HepG2 (cell line): Measurements from ENCODE around the gene BBC3. TPM values are rescaled to one million over a fixed set of nuclear protein-coding genes. Genes with fewer than 3 reads are reported as not detected.

Experiments used
- AGO2 ChIP-seq: fragments of 200-400 bp; formaldehyde crosslinking; optimal IDR thresholded peaks from 2 replicates; pipeline ENCODE3; 2017; ENCODE audit warnings: mild to moderate bottlenecking, low read depth, low read length, moderate library complexity
- ARID3A ChIP-seq: IDR thresholded peaks from 2 replicates; pipeline ENCODE4 v1.6.1; 2012; ENCODE audit warnings: low read depth, low read length, improper control_type of control experiment
- ARID5B ChIP-seq: IDR thresholded peaks from 2 replicates; pipeline ENCODE4 v1.4.0; 2020; ENCODE audit warnings: mild to moderate bottlenecking, missing genetic modification reagents
- BATF2 ChIP-seq: sonication (generic); formaldehyde crosslinking; IDR thresholded peaks from 2 replicates; pipeline ENCODE4 v1.8.0; 2022; ENCODE audit warnings: mild to moderate bottlenecking, missing genetic modification reagents, moderate library complexity
- HNF4A ChIP-seq: sonication (generic); formaldehyde crosslinking; IDR thresholded peaks from 2 replicates; pipeline ENCODE4 v1.4.0; 2020; ENCODE audit warnings: missing genetic modification reagents
- MXI1 ChIP-seq: IDR thresholded peaks from 3 replicates; pipeline ENCODE4 v1.6.1; 2012; ENCODE audit warnings: low read depth, low read length, inconsistent platforms, borderline replicate concordance
- NFKBIZ ChIP-seq: IDR thresholded peaks from 2 replicates; pipeline ENCODE4 v1.6.1; 2018; ENCODE audit warnings: missing genetic modification reagents, missing compliant biosample characterization
- PCBP1 ChIP-seq: fragments of 200-400 bp; formaldehyde crosslinking; IDR thresholded peaks from 2 replicates; pipeline ENCODE4 v1.6.1; 2017; ENCODE audit warnings: mild to moderate bottlenecking, low read depth, low read length, borderline replicate concordance
- SAFB2 ChIP-seq: sonication (generic); formaldehyde crosslinking; IDR thresholded peaks from 2 replicates; pipeline ENCODE4 v1.5.1; 2020; ENCODE audit warnings: missing genetic modification reagents, low read depth, mild to moderate bottlenecking, borderline replicate concordance
- SMARCE1 ChIP-seq: fragments of 450-650 bp; IDR thresholded peaks from 2 replicates; pipeline ENCODE4 v1.6.1; 2017; ENCODE audit warnings: borderline replicate concordance
- THAP8 ChIP-seq: sonication (generic); formaldehyde crosslinking; IDR thresholded peaks from 2 replicates; pipeline ENCODE4 v1.5.1; 2020; ENCODE audit warnings: missing genetic modification reagents, mild to moderate bottlenecking, borderline replicate concordance
- ZFY ChIP-seq: sonication (generic); formaldehyde crosslinking; IDR thresholded peaks from 2 replicates; pipeline ENCODE4 v1.4.0; 2020; ENCODE audit warnings: missing genetic modification reagents
- ZNF24 ChIP-seq: fragments of 450-650 bp; IDR thresholded peaks from 2 replicates; pipeline ENCODE4 v1.6.1; 2017; ENCODE audit warnings: antibody characterized with exemption, mild to moderate bottlenecking
- ZNF276 ChIP-seq: sonication (generic); formaldehyde crosslinking; IDR thresholded peaks from 2 replicates; pipeline ENCODE4 v1.4.0; 2020; ENCODE audit warnings: mild to moderate bottlenecking, low read depth, missing genetic modification reagents
- ZNF30 ChIP-seq: sonication (generic); formaldehyde crosslinking; IDR thresholded peaks from 2 replicates; pipeline ENCODE4 v1.5.0; 2020; ENCODE audit warnings: mild to moderate bottlenecking, missing genetic modification reagents
- ZNF460 ChIP-seq: sonication (generic); formaldehyde crosslinking; IDR thresholded peaks from 2 replicates; pipeline ENCODE4 v1.5.1; 2020; ENCODE audit warnings: missing genetic modification reagents, mild to moderate bottlenecking, borderline replicate concordance
- ZNF788 ChIP-seq: sonication (generic); formaldehyde crosslinking; IDR thresholded peaks from 2 replicates; pipeline ENCODE4 v1.5.0; 2020; ENCODE audit warnings: mild to moderate bottlenecking, missing genetic modification reagents, borderline replicate concordance
- ZNF891 ChIP-seq: sonication (generic); formaldehyde crosslinking; IDR thresholded peaks from 2 replicates; pipeline ENCODE4 v1.5.0; 2020; ENCODE audit warnings: mild to moderate bottlenecking, missing genetic modification reagents
- polyA plus RNA-seq, 8 experiments: library from polyadenylated mRNA; depleted of rRNA in 3 of 8; stranded (reverse) in 7 of 8; unstranded in 1 of 8; fragments of >200 nt; fragmentation: Illumina TruSeq in 4 of 8; extraction: Trizol in 4 of 8; gene quantifications; 2 replicates each; pipeline versions ENCODE4 v1.2.1 to v1.2.3, GENCODE V29; 2011 to 2016; ENCODE audit warnings: low read depth in 4 of 8, missing spikeins in 1 of 8, mixed read lengths in 1 of 8; ENCODE audit not compliant: insufficient read depth in 1 of 8
- total RNA-seq, 5 experiments: library from RNA; depleted of rRNA; stranded (reverse); fragments of >200 nt; fragmentation: Illumina TruSeq; extraction: Trizol; gene quantifications; 2 replicates each; pipeline ENCODE4 v1.2.3, GENCODE V29; 2016; ENCODE audit warnings: low read depth in 1 of 5

BBC3 gene
- total and polyA plus RNA-seq, 2 of the 13 experiments (the other 11 are each of a cell fraction or from before 2014, with no cell fraction given) = 6.1 to 8.8 TPM

GRCh38 chr19:47243776-47244547 is 13.0 kb upstream of the BBC3 start (continued):
- TF ChIP-seq ARID5B (peak; percentile 73), AGO2 (no peak), ZNF276 (CRISPR knock-in tag) (peak; percentile 37; the same call in 1 of the 2 replicates), ARID3A (peak; percentile 66), NFKBIZ (no peak), ZNF891 (CRISPR knock-in tag) (peak; percentile 77; the same call in 1 of the 2 replicates), ZFY (peak; percentile 78), SMARCE1 (no peak), PCBP1 (0 out of 2 replicates have a peak, but pooled peaks have one; percentile 35), MXI1 (peak; percentile 82; the same call in 1 of the 3 replicates), SAFB2 (CRISPR knock-in tag) (peak; percentile 92), HNF4A (CRISPR knock-in tag) (peak; percentile 53; the same call in 1 of the 2 replicates), ZNF460 (CRISPR knock-in tag) (peak; percentile 46; the same call in 1 of the 2 replicates), ZNF30 (CRISPR knock-in tag) (no peak), BATF2 (0 out of 2 replicates have a peak, but pooled peaks have one; percentile 35), ZNF24 (0 out of 2 replicates have a peak, but pooled peaks have one; percentile 39), ZNF788 (CRISPR knock-in tag) (peak; percentile 95), THAP8 (CRISPR knock-in tag) (no peak)
